GM23248 (cell line): ENCODE measurements around the gene YAF2. TPM values are rescaled to one million over a fixed set of nuclear protein-coding genes. Genes with fewer than 3 reads are reported as not detected.

ENCODE experiments used
- DNase-seq: peaks from one replicate; pipeline ENCODE4 v3.0.0-alpha.2; 2015
- H2AFZ ChIP-seq: fragments of 200-600 bp; sonication (generic); 2 replicates; pipeline ENCODE4 v1.6.1; 2016; ENCODE audit warnings: antibody characterized with exemption
- H3F3A ChIP-seq: fragments of 200-600 bp; sonication (generic); 2 replicates; pipeline ENCODE4 v1.6.1; 2016; ENCODE audit warnings: mild to moderate bottlenecking, antibody characterized with exemption, mixed run types; ENCODE audit not compliant: insufficient read depth
- H3K27ac ChIP-seq: fragments of 200-600 bp; sonication (generic); 2 replicates; pipeline ENCODE4 v1.5.1; 2016; ENCODE audit warnings: mild to moderate bottlenecking
- H3K27me3 ChIP-seq: fragments of 200-600 bp; sonication (generic); replicated peaks from 2 replicates; pipeline ENCODE4 v1.6.1; 2016; ENCODE audit warnings: mild to moderate bottlenecking; ENCODE audit not compliant: insufficient read depth
- H3K36me3 ChIP-seq: fragments of 200-600 bp; sonication (generic); 2 replicates; pipeline ENCODE4 v1.6.1; 2016; ENCODE audit warnings: low read depth, mild to moderate bottlenecking
- H3K4me1 ChIP-seq: fragments of 200-600 bp; sonication (generic); 2 replicates; pipeline ENCODE4 v1.6.1; 2016; ENCODE audit warnings: mild to moderate bottlenecking; ENCODE audit not compliant: insufficient read depth
- H3K4me2 ChIP-seq: fragments of 200-600 bp; sonication (generic); one replicate; pipeline ENCODE4 v1.6.1; 2016; ENCODE audit warnings: mild to moderate bottlenecking; ENCODE audit not compliant: unreplicated experiment
- H3K4me3 ChIP-seq: fragments of 200-600 bp; sonication (generic); 2 replicates; pipeline ENCODE4 v1.5.1; 2016; ENCODE audit warnings: mild to moderate bottlenecking
- H3K79me2 ChIP-seq: fragments of 200-600 bp; sonication (generic); 2 replicates; pipeline ENCODE4 v1.6.1; 2016; ENCODE audit warnings: mild to moderate bottlenecking; ENCODE audit not compliant: insufficient read depth
- H3K9ac ChIP-seq: fragments of 200-600 bp; sonication (generic); 2 replicates; pipeline ENCODE4 v1.6.1; 2016; ENCODE audit warnings: mild to moderate bottlenecking
- H3K9me2 ChIP-seq: fragments of 200-600 bp; sonication (generic); 2 replicates; pipeline ENCODE4 v1.6.1; 2016; ENCODE audit warnings: mixed run types, mild to moderate bottlenecking, moderate library complexity; ENCODE audit not compliant: insufficient read depth
- H3K9me3 ChIP-seq: fragments of 200-600 bp; sonication (generic); one replicate; pipeline ENCODE4 v1.6.1; 2017; ENCODE audit warnings: low read depth
- H4K20me1 ChIP-seq: fragments of 200-600 bp; sonication (generic); 2 replicates; pipeline ENCODE4 v1.6.0; 2016; ENCODE audit not compliant: insufficient read depth
- EZH2 ChIP-seq: fragments of 200-600 bp; sonication (generic); IDR thresholded peaks from 2 replicates; pipeline ENCODE4 v1.6.1; 2018; ENCODE audit warnings: antibody characterized with exemption, mild to moderate bottlenecking; ENCODE audit not compliant: insufficient read depth, poor library complexity, severe bottlenecking
- EZH2phosphoT487 ChIP-seq: fragments of 200-600 bp; sonication (generic); IDR thresholded peaks from 2 replicates; pipeline ENCODE4 v1.6.1; 2018; ENCODE audit warnings: antibody characterized with exemption, moderate library complexity, mild to moderate bottlenecking, low read depth; ENCODE audit not compliant: insufficient read depth
- WGBS, 2 experiments: methylation state at CpG; one replicate each; pipeline ENCODE4 v1.1.6; 2015 to 2017; ENCODE audit warnings: low lambda C conversion rate in 2 of 2, low coverage in 1 of 2; ENCODE audit errors: missing lambda C conversion rate in 2 of 2; 5-methylcytosine and 5-hydroxymethylcytosine counted together
- in situ Hi-C: fragments of 300-500 bp; cut with MboI; formaldehyde crosslinking; loops from 2 replicates; pipeline ENCODE4 v1.15.0; 2020
- polyA plus RNA-seq: library from polyadenylated mRNA; unstranded; fragments of >200 nt; fragmentation: Nextera tagmentation; extraction: Ambion mirVana; gene quantifications from 2 replicates; pipeline ENCODE4 v1.2.1, GENCODE V29; 2016
- total RNA-seq: library from RNA; depleted of rRNA; stranded (reverse); fragments of >200 nt; shearing (Covaris generic); gene quantifications from 2 replicates; pipeline ENCODE4 v1.2.3, GENCODE V29; 2014

The YAF2 gene
- total and polyA plus RNA-seq, 2 experiments from 2014 or later: 17.0 to 21.0 TPM

DNA sequence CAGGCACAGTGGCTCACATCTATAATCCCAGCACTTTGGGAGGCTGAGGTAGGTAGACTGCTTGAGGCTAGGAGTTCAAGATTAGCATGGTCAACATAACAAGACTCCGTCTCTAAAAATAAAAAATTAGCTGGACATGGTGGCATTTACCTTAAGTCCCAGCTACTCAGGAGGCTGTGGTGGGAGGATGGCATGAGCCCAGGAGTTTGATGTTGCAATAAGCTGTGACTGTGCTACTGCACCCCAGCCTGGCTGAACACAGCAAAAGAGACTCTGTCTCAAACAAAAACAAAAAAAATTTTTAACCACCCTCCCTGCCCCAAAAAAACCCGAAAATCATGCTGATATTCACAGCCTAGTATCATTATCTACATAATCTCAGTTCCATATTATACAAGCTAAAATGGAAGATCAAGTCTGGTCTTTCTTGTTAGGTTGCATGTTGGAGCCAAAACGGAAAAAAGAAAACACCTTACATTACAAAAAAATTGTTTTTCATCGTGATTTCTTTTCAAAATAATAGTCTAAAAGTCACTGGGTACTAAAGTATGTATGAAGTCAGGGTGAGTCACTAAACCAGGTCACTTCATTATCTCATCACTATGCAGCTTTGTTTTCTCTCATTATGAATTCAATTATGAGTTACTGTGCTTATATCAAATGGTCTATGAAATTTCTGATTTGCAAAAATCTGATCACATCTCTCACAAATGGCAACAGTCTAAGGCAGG, 107.2 kb downstream of the YAF2 start:
- Histone ChIP-seq H3F3A (peaks cover 29% of the 10 kb centered on the region), H3K9me3 (no peaks in the 10 kb centered on the region), H4K20me1 (peaks cover 7% of the 10 kb centered on the region; the same call in 1 of the 2 replicates), H3K79me2 (peaks cover 91% of the 10 kb centered on the region), H3K4me1 (peaks cover 28% of the 10 kb centered on the region), H3K27me3 (no peaks in the 10 kb centered on the region), H3K4me2 (peak overlapping the region; percentile 90), H3K9ac (peak overlapping the region; percentile 78), H3K9me2 (no peaks in the 10 kb centered on the region), H2AFZ (peak overlapping the region; percentile 11), H3K36me3 (no peaks in the 10 kb centered on the region), H3K4me3 (peak overlapping the region; percentile 71), H3K27ac (peak overlapping the region; percentile 89)
- peak; percentile 83 for DNase-seq
- 5 to 8% methylated on average over 4 of the region's 4 CpGs for WGBS, 2 experiments
- in situ Hi-C loops: loop anchor here (5.0 to 25.0 kb wide), 3 partner anchors 196 to 1156 kb away; partner anchors contain the start of genes PPHLN1 and ZCRB1
- TF ChIP-seq EZH2phosphoT487: no peak
- TF ChIP-seq EZH2: no peak

GRCh38 chr12:42129595-42130204, 108.3 kb downstream of the YAF2 start:
- Histone ChIP-seq H3K27ac (peak overlapping the region; percentile 89), H3K4me2 (peak overlapping the region; percentile 90), H3K4me3 (peak overlapping the region; percentile 71; the same call in 1 of the 2 replicates), H4K20me1 (peaks cover 7% of the 10 kb centered on the region; the same call in 1 of the 2 replicates), H3K9me2 (no peaks in the 10 kb centered on the region), H3K9ac (peak overlapping the region; percentile 78), H3K4me1 (peaks cover 22% of the 10 kb centered on the region), H3K79me2 (peaks cover 94% of the 10 kb centered on the region), H2AFZ (no peak overlapping the region), H3K36me3 (no peaks in the 10 kb centered on the region), H3F3A (peaks cover 19% of the 10 kb centered on the region), H3K9me3 (no peaks in the 10 kb centered on the region), H3K27me3 (no peaks in the 10 kb centered on the region)
- peak; percentile 83 for DNase-seq
- WGBS, 2 experiments: 36 to 43% methylated on average over 4 of the region's 4 CpGs
- TF ChIP-seq EZH2 (no peak), EZH2phosphoT487 (no peak)
- in situ Hi-C loops: loop anchor here (5.0 to 25.0 kb wide), 3 partner anchors 198 to 1158 kb away; partner anchors contain the start of genes PPHLN1 and ZCRB1

DNA sequence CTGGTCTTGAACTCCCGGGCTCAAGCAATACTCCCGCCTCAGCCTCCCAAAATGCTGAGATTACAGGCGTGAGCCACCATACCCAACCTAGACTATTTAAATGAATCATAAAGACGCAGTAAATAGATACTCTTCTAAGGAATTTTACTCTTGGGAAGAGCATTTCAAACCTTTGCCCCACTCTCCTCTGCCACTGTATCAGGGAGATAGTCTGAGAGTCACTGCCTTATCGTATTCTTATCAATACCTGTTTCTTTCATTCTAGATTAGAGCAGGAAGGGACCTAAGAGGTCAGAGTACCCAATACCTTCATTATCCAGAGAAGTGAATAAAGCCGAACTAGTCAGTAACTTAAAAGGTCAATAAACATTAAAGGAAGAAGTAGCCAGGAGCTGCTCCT, 109.2 kb downstream of the YAF2 start:
- H3K9me2 ChIP-seq: no peaks in the 10 kb centered on the region
- H3K4me1 ChIP-seq: peaks cover 21% of the 10 kb centered on the region
- no peaks in the 10 kb centered on the region for H3K27me3 ChIP-seq
- TF ChIP-seq EZH2phosphoT487 (no peak), EZH2 (no peak)
- peaks cover 19% of the 10 kb centered on the region for H3F3A ChIP-seq
- H3K36me3 ChIP-seq: no peaks in the 10 kb centered on the region
- no peak overlapping the region for H3K27ac ChIP-seq
- no peak for DNase-seq
- H3K9me3 ChIP-seq: no peaks in the 10 kb centered on the region
- no peak overlapping the region for H3K9ac ChIP-seq
- no peak overlapping the region for H2AFZ ChIP-seq
- H4K20me1 ChIP-seq: peaks cover 7% of the 10 kb centered on the region; the same call in 1 of the 2 replicates
- no peak overlapping the region for H3K4me3 ChIP-seq
- peaks cover 94% of the 10 kb centered on the region for H3K79me2 ChIP-seq
- H3K4me2 ChIP-seq: no peak overlapping the region
- WGBS, 2 experiments: 96 to 98% methylated on average over 6 of the region's 6 CpGs
- in situ Hi-C loops: loop anchor here (25.0 kb wide), 2 partner anchors 433 to 1158 kb away; no protein-coding TSS in a partner anchor

DNA sequence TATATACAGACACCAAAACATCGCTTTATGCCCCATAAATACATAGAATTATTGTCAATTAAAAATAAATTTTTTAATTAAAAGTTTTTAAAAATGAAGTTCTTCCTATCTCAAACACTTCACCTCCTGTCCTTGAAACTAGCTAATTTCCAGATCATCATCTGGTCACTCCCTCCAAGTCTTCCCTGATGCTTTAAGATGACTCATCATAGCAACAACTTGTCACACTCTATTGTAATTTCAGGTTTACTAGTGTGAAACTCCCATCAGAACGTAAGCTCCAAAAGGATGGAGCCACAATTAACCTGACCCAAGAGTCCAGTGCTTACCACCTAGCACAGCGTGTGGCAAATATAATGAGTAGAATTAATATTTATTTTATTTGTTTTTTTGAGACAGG, 109.7 kb downstream of the YAF2 start:
- Histone ChIP-seq H3K36me3 (no peaks in the 10 kb centered on the region), H4K20me1 (peaks cover 7% of the 10 kb centered on the region; the same call in 1 of the 2 replicates), H3K4me1 (peaks cover 21% of the 10 kb centered on the region), H3K79me2 (peaks cover 94% of the 10 kb centered on the region), H3K4me3 (no peak overlapping the region), H2AFZ (no peak overlapping the region), H3K9me3 (no peaks in the 10 kb centered on the region), H3K27ac (no peak overlapping the region), H3K9ac (no peak overlapping the region), H3F3A (peaks cover 19% of the 10 kb centered on the region), H3K9me2 (no peaks in the 10 kb centered on the region), H3K4me2 (no peak overlapping the region), H3K27me3 (no peaks in the 10 kb centered on the region)
- DNase-seq: peak; percentile 68
- in situ Hi-C loops: loop anchor here (25.0 kb wide), 2 partner anchors 434 to 1159 kb away; no protein-coding TSS in a partner anchor
- TF ChIP-seq EZH2 (no peak), EZH2phosphoT487 (no peak)
- WGBS, 2 experiments: 77 to 81% methylated on average over 3 of the region's 3 CpGs
